ENCODE data around the gene TNPO3.

The TNPO3 gene

GRCh38 chr7:129054438-129055293 lies at the start of gene TNPO3:
Gene TNPO3 (minus strand): TSS chr7:129055111. CDS start chr7:129054770, 341 bp downstream.
- DNase-seq: peak; percentile 95

GRCh38 chr7:129103561-129104324 lies 48.8 kb upstream of the TNPO3 start:
- no peak for DNase-seq

GRCh38 chr7:129101746-129102145 lies 46.8 kb upstream of the TNPO3 start:
- DNase-seq: no peak

GRCh38 chr7:129100827-129101166 lies 45.9 kb upstream of the TNPO3 start:
- no peak for DNase-seq

- no peak for DNase-seq
Measured at GRCh38 chr7:129098409-129099084, 43.6 kb upstream of the TNPO3 start.

GRCh38 chr7:129095258-129095657 lies 40.3 kb upstream of the TNPO3 start:
- DNase-seq: no peak

- DNase-seq: no peak
Measured at GRCh38 chr7:129094501-129094900, 39.6 kb upstream of the TNPO3 start.

GRCh38 chr7:129093867-129094456 lies 39.1 kb upstream of the TNPO3 start:
- no peak for DNase-seq

- peak; percentile 98 for DNase-seq
Measured at GRCh38 chr7:129091484-129092002, 36.6 kb upstream of the TNPO3 start.

GRCh38 chr7:129090300-129090907 lies 35.5 kb upstream of the TNPO3 start:
- no peak for DNase-seq

- no peak for DNase-seq
Measured at GRCh38 chr7:129089521-129090212, 34.8 kb upstream of the TNPO3 start.

GRCh38 chr7:129084801-129085551 lies 30.1 kb upstream of the TNPO3 start:
- DNase-seq: no peak

GRCh38 chr7:129083525-129083924 lies 28.6 kb upstream of the TNPO3 start:
- DNase-seq: no peak

GRCh38 chr7:129078455-129078854 lies 23.5 kb upstream of the TNPO3 start:
- DNase-seq: no peak

GRCh38 chr7:129076886-129077285 lies 22.0 kb upstream of the TNPO3 start:
- no peak for DNase-seq

GRCh38 chr7:129074994-129075393 lies 20.1 kb upstream of the TNPO3 start:
- DNase-seq: no peak

GRCh38 chr7:129074361-129074871 lies 19.5 kb upstream of the TNPO3 start:
- DNase-seq: no peak

GRCh38 chr7:129073738-129074137 lies 18.8 kb upstream of the TNPO3 start:
- no peak for DNase-seq

GRCh38 chr7:129073204-129073603 lies 18.3 kb upstream of the TNPO3 start:
- no peak for DNase-seq

- DNase-seq: no peak
Measured at GRCh38 chr7:129072479-129073011, 17.6 kb upstream of the TNPO3 start.

GRCh38 chr7:129069021-129069420 lies 14.1 kb upstream of the TNPO3 start:
- no peak for DNase-seq

Data from stimulated activated CD8-positive, alpha-beta memory T cell treated with anti-CD3 and anti-CD28 coated beads, Interleukin-4, amount 100 ng/mL, for 48 hours (primary cell).